HG03103 (cell line): ENCODE data around the gene RCSD1.

Experiments used
- ATAC-seq: cut with Tn5 transposase; IDR thresholded peaks from one replicate; pipeline ENCODE4 v1.9.1; 2021; ENCODE audit warnings: low read depth; ENCODE audit not compliant: unreplicated experiment

Gene RCSD1

GRCh38 chr1:167640051-167640450 lies 10.0 kb downstream of the RCSD1 start:
- ATAC-seq, result no peak

- ATAC-seq, result no peak
These were observed 11.9 kb downstream of the RCSD1 start for GRCh38 chr1:167641786-167642500.

- ATAC-seq, result no peak
These were observed 12.4 kb downstream of the RCSD1 start for GRCh38 chr1:167642501-167642826.

- no peak for ATAC-seq
These were observed 13.4 kb downstream of the RCSD1 start for GRCh38 chr1:167643441-167643840.

- ATAC-seq, result no peak
These were observed 14.5 kb downstream of the RCSD1 start for GRCh38 chr1:167644551-167644950.

GRCh38 chr1:167645140-167645541 lies 15.1 kb downstream of the RCSD1 start:
- ATAC-seq, result no peak

- ATAC-seq, result no peak
These were observed 15.8 kb downstream of the RCSD1 start for GRCh38 chr1:167645625-167646414.

- no peak for ATAC-seq
These were observed 18.3 kb downstream of the RCSD1 start for GRCh38 chr1:167648252-167648849.

- ATAC-seq, result no peak
These were observed 19.1 kb downstream of the RCSD1 start for GRCh38 chr1:167648978-167649744.

- peak; percentile 80 for ATAC-seq
These were observed 20.5 kb downstream of the RCSD1 start for GRCh38 chr1:167650269-167651160.

- ATAC-seq, result no peak
These were observed 21.2 kb downstream of the RCSD1 start for GRCh38 chr1:167651161-167651693.

- ATAC-seq, result no peak
These were observed 25.0 kb downstream of the RCSD1 start for GRCh38 chr1:167654975-167655575.

GRCh38 chr1:167656657-167657056 lies 26.6 kb downstream of the RCSD1 start:
- ATAC-seq, result no peak

- ATAC-seq, result no peak
These were observed 28.7 kb downstream of the RCSD1 start for GRCh38 chr1:167658574-167659328.

- ATAC-seq, result no peak
These were observed 29.4 kb downstream of the RCSD1 start for GRCh38 chr1:167659450-167659849.

- no peak for ATAC-seq
These were observed 29.8 kb downstream of the RCSD1 start for GRCh38 chr1:167659881-167660280.

GRCh38 chr1:167661527-167662426 lies 31.7 kb downstream of the RCSD1 start:
- ATAC-seq, result no peak
